RPMI7951 (cell line): Measurements from ENCODE around the gene INTS2. TPM values are rescaled to one million over a fixed set of nuclear protein-coding genes. Genes with fewer than 3 reads are reported as not detected.
"Not testable (repeated sequence)": the region's sequence is repeated elsewhere in the genome, so short reads cannot be mapped to it uniquely, and the experiment has no call there.

Experiments used
- DNase-seq: peaks from one replicate; pipeline ENCODE4 v3.0.0-alpha.2; 2012; ENCODE audit warnings: low read depth
- total RNA-seq: library from RNA; depleted of rRNA; stranded (reverse); fragments of >200 nt; shearing (Covaris generic); gene quantifications from 2 replicates; pipeline ENCODE4 v1.2.3, GENCODE V29; 2014; rRNA removed

The INTS2 gene, protein sequence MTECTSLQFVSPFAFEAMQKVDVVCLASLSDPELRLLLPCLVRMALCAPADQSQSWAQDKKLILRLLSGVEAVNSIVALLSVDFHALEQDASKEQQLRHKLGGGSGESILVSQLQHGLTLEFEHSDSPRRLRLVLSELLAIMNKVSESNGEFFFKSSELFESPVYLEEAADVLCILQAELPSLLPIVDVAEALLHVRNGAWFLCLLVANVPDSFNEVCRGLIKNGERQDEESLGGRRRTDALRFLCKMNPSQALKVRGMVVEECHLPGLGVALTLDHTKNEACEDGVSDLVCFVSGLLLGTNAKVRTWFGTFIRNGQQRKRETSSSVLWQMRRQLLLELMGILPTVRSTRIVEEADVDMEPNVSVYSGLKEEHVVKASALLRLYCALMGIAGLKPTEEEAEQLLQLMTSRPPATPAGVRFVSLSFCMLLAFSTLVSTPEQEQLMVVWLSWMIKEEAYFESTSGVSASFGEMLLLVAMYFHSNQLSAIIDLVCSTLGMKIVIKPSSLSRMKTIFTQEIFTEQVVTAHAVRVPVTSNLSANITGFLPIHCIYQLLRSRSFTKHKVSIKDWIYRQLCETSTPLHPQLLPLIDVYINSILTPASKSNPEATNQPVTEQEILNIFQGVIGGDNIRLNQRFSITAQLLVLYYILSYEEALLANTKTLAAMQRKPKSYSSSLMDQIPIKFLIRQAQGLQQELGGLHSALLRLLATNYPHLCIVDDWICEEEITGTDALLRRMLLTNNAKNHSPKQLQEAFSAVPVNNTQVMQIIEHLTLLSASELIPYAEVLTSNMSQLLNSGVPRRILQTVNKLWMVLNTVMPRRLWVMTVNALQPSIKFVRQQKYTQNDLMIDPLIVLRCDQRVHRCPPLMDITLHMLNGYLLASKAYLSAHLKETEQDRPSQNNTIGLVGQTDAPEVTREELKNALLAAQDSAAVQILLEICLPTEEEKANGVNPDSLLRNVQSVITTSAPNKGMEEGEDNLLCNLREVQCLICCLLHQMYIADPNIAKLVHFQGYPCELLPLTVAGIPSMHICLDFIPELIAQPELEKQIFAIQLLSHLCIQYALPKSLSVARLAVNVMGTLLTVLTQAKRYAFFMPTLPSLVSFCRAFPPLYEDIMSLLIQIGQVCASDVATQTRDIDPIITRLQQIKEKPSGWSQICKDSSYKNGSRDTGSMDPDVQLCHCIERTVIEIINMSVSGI
- 9.6 and 9.9 TPM in 2 replicates for total RNA-seq

DNA sequence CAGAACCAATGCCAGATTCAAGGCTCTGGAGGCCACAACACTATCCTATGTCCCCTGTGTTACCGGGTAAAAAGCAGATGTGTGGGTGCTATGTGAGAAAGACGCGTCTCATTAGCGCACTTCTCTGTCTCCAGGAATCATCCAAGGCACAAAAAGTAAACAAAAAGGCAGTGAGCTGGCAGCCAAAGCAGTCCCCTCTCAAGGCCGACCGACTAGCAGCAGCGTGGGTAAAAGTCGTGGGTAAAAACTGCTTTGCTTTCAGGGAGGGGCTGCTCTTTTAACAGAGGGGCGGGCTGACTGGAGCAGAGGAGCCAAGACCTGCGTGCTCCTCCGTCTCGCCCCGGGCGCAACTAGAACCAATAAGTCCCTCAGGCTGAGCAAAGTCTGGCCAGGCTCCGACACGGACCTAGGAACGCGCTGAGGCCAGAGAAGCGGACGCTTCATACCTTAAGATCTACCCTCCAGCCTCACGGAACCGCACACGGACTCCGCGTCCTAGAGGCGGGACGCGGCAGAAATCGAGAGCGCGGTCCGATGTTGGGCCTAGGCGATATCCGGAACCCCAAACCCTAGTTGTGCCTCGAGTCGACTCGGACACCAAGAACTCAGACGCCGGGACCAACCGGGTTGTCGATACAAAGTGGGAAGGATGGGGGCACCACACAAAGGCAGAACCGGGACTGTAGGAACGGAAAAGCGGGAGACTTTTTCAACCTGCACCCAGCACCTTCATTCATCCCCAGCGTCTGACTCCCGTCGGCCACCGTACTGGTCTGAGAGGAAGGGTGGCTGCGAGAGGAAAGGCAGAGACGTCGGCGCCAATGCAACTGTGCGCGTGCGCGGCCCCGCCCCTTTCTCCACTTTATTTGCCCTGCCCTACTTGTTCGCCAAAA, at the start of gene INTS2:
Gene INTS2 (minus strand): TSS at position 775 of the 893 bp plus-strand sequence. CDS start 1,338 bp downstream, outside the sequence.
- DNase-seq, result peak; percentile 94

GRCh38 chr17:61974115-61974514, 46.3 kb upstream of the INTS2 start:
- DNase-seq, result no peak

DNA sequence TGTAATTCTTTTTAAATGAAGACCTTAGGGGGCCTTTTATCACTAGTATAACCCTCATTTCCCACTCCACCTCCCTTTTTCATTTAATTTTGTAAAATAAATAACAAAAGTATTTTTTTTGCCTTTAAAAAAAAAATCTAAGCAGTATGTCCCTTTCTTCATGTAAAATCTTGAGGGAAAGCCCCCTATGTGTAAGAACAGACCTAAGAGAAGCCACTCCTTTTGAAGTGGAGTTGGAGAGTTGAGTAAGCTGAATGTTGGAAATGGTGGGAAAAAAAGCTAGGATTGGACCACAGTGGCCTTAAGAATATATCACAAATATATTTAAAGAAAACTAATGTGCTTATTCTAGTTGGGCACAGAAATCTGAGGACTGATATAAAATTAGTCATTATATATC, 44.5 kb upstream of the INTS2 start:
- no peak for DNase-seq

- no peak for DNase-seq
Measured at GRCh38 chr17:61970030-61970429, 42.2 kb upstream of the INTS2 start.

DNA sequence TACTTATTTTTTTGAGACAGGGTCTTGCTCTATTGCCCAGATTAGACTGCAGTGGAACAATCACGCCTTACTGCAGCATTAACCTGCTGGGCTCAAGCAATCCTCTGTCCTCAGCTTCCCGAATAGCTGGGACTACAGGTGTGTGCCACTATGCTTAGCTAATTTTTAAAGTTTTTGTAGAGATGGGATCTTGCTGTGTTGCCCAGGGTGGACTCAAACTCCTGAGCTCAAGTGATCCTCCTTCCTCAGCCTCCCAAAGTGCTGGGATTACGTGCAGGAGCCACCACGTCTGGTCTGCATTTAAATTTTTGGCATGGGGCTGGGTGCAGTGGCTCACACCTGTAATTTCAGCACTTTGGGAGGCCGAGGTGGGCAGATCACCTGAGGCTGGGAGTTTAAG, 41.0 kb upstream of the INTS2 start:
- no peak for DNase-seq

- no peak for DNase-seq
Measured at GRCh38 chr17:61967729-61968128, 39.9 kb upstream of the INTS2 start.

GRCh38 chr17:61966191-61966590, 38.4 kb upstream of the INTS2 start:
- no peak for DNase-seq

GRCh38 chr17:61955619-61956018, 27.8 kb upstream of the INTS2 start:
- DNase-seq, result no peak

DNA sequence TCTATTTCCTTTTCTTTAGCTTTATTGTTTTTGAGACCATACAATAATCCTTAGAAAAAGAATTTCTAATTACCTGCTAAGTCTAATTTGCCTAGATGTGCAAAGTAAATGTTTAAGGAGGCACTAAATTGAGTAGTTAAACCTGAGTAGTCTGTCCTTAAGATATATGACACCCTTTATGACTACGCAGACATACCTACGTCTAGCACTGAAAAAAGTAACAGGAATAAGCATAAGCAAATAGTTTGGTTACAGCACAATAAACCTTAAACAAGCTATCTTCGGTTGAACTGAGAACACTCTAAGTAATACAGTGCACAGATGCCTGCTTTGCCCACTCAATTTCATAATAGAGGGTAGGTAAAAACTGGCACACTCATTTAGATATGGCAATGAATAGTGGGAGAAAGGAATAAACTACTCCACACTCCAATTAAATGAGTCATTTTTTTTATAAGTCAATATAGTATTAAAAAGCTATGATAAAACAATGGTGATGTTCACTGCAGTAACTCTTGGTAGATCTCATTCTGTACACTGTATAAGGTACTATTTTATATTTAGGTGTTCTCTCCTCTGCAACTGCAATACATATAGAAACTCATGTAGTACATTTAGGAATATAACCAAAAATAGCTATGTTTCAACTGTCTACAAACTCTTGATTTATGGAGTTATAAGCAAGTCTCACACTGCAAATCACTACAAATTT, 19.7 kb upstream of the INTS2 start:
- no peak for DNase-seq

DNA sequence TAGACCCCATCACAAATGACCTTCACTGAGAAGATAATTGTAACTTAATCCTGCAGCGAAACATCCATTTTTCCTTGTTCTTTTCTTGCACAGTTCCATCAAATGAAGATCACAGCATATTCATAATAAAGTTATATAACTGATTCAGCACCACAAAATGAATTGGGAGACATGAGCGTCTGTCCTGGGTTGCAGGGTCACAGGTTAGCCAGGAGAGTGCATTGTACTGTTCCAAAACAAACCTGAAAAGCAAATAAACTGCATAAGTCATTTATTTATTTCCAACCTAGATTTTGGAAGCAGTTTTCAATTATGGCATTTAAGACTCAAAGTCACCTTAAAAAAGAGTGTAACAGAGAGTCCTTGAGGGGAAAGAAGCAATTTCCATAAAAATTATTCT, 18.6 kb upstream of the INTS2 start:
- DNase-seq, result no peak

- DNase-seq, result no peak
Measured at GRCh38 chr17:61943117-61943516, 15.3 kb upstream of the INTS2 start.

GRCh38 chr17:61942085-61942484, 14.3 kb upstream of the INTS2 start:
- DNase-seq, result no peak

- no peak for DNase-seq
Measured at GRCh38 chr17:61928101-61928436, 287 bp upstream of the INTS2 start.

DNA sequence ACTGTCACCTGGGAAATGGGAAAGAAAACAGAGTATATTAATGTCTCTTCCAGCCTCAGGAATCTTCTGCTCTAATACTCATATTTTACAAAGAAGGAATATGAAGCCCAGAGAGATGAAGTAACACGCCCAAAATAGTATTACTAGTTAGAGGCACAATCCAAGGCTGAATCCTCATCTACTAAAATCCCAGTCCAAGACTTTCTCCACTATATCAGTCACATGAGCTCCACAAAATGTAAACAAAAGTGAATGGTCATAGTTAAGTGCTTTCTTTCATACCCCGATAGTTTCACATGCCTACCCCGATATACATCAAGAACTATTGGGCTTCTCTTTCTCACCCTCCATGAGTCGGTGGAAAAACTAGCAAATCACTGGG, 965 bp downstream of the INTS2 start:
- no peak for DNase-seq

DNA sequence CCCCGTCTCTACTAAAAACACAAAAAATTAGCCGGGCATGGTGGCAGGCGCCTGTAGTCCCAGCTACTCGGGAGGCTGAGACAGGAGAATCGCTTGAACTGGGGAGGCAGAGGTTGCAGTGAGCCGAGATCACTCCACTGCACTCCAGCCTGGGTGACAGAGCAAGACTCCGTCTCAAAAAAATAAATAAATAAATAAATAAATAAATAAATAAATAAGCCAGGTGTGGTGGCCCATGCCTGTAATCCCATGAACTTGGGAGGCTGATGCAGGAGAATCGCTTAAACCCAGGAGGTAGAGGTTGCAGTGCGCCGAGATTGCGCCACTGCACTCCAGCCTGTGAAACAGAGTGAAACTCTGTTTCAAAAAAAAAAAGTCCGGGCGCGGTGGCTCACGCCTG, 12.6 kb downstream of the INTS2 start:
- not testable (repeated sequence) for DNase-seq

DNA sequence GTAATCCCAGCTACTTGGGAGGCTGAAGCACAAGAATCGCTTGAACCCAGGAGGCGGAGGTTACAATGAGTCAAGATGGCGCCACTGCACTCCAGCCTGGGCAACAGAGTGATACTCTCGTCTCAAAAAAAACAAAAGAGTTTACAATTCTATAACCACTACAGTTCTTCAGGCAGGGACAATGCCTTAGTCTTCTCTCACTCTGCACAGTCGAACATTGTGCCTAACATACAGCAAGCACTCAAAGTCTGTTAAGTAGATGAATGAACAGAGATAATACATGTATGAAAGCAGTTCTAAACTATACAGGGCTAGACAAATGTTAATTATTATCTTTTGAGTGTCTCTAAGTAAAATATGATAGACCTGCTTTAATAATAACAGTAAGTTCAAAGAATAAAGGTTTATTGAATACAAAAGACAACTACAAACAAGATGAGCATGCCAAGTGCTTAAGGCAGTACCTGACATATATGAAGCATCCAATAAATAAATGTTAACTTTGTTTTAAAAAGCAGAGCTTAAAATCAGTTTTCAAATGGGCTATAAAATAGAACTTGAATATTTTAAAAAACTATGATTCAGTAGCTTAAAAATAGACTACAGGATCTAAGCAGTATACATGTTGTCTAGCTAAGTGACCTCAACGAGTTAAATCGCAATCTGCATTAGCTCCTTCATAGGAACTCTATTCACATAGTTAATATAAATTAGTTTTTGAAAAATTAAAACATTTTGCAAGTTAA, 19.3 kb downstream of the INTS2 start:
- DNase-seq, result no peak

GRCh38 chr17:61907361-61907760, 20.4 kb downstream of the INTS2 start:
- no peak for DNase-seq

DNA sequence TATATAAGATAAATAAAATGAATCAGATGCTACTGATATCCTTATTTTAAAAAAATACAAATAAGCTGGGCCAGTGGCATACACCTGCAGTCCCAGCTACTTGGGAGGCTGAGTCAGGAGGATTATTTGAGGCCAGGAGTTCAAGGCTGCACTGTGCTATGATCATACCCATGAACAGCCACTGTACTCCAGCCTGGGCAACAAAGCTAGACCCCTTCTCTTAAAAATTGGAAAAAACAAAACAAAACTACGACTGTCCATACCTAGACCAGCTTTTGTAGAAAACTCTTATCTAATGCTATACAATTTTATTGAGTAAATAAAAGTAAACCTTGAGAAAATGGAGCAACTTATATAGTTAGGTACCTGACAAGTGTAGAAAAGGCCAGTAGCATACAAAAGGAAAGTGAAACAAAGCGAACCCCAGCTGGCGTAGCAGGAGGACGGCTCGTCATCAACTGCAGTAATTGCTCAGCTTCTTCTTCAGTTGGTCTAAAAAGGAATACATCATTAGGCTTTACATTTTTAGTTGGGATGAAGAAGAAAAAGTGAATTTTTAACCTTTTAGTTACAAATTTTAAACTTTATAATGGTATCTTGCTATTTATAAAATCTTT, 23.6 kb downstream of the INTS2 start:
- DNase-seq, result no peak

- no peak for DNase-seq
Measured at GRCh38 chr17:61903251-61903650, 24.5 kb downstream of the INTS2 start.
